ENCODE data around the gene FCSK. TPM values are rescaled to one million over a fixed set of nuclear protein-coding genes. Genes with fewer than 3 reads are reported as not detected.

FCSK gene
- total and polyA plus RNA-seq, 10 of the 15 experiments (the other 5 are each of a cell fraction or from before 2014, with no cell fraction given) = 0.60 to 17.6 (median 7.4) TPM

- TF ChIP-seq SUPT20H (IDR thresholded peaks at IDR 0.05; ENCODE audit: borderline replicate concordance, control insufficient read depth, low read depth, low read length) = no peak
- TF ChIP-seq CHD2 (IDR thresholded peaks at IDR 0.05; ENCODE audit: borderline replicate concordance, low read depth, low read length) = no peak
- TF ChIP-seq NBN (IDR thresholded peaks at IDR 0.05) = no peak
- no peak for TF ChIP-seq ASH2L (IDR thresholded peaks at IDR 0.05; ENCODE audit: borderline replicate concordance, low read depth)
- TF ChIP-seq KAT2A (conservative IDR thresholded peaks at IDR 0.05; ENCODE audit: control insufficient read depth, low read depth, low read length) = no peak
- no peak for TF ChIP-seq RAD51 (IDR thresholded peaks at IDR 0.05)
Observed at GRCh38 chr16:70467608-70468007, 13.2 kb downstream of the FCSK start (continued).

GRCh38 chr16:70468776-70469525 is 14.6 kb downstream of the FCSK start:
- Histone ChIP-seq H3K27me3 (replicated peaks in 1 of 2; ENCODE audit: control insufficient read depth in 2 of 2, insufficient read depth in 2 of 2, low read length in 1 of 2) (no peaks in the 10 kb centered on the region), H4K20me1 (ENCODE audit: control insufficient read depth, insufficient read depth) (no peaks in the 10 kb centered on the region), H3K27ac (ENCODE audit: control insufficient read depth, insufficient read depth) (no peak overlapping the region), H3K9ac (ENCODE audit: control insufficient read depth, insufficient read depth, low read length) (no peak overlapping the region), H2AFZ (ENCODE audit: control insufficient read depth, low read depth, low read length) (no peak overlapping the region), H3K4me1 (ENCODE audit: control insufficient read depth, insufficient read depth, low read length) (no peaks in the 10 kb centered on the region), H3K36me3 (ENCODE audit: control insufficient read depth in 2 of 2, insufficient read depth in 2 of 2, low read length in 1 of 2) (no peaks in the 10 kb centered on the region; a peak in 1 of 4 replicates), H3K9me3 (replicated peaks; ENCODE audit: control insufficient read depth, insufficient read depth, low read length) (no peaks in the 10 kb centered on the region), H3K4me3 (no peak overlapping the region), H3K79me2 (ENCODE audit: control insufficient read depth, insufficient read depth, low read length) (no peaks in the 10 kb centered on the region), H3K4me2 (ENCODE audit: control insufficient read depth, insufficient read depth) (no peak overlapping the region)
- intact Hi-C loops (cut with micrococcal nuclease; ENCODE audit: unreplicated experiment) (no loop called here), in situ Hi-C loops (cut with MboI) (loop anchor here (5.0 kb wide), 1 partner anchor 82 kb away; no protein-coding TSS in a partner anchor)
- ChIA-PET CTCF (interaction anchor here (1.0 kb wide), 1 partner anchor 14 kb away, joined by 3 read pairs; no protein-coding TSS in a partner anchor), POLR2A (interaction anchor here (1.8 kb wide), 1 partner anchor 88 kb away, joined by 5 read pairs; no protein-coding TSS in a partner anchor), SMC1A (ENCODE audit: uncharacterized antibody, unreplicated experiment) (interaction anchor here (0.9 kb wide), 2 partner anchors 14 to 61 kb away, joined by 3 read pairs; no protein-coding TSS in a partner anchor), RAD21 (ENCODE audit: unreplicated experiment) (no interaction called here)
- no peak for FAIRE-seq
- ATAC-seq = no peak
- WGBS (ENCODE audit: insufficient coverage, insufficient replicate concordance, low lambda C conversion rate, missing lambda C conversion rate) = 86% methylated on average over 16 of the region's 16 CpGs
- BruUV-seq (replicated peaks) = no TSS peak
- DNase-seq (ENCODE audit: low read depth, low spot score) = no peak
- TF ChIP-seq POLR2AphosphoS2 (IDR thresholded peaks at IDR 0.05; ENCODE audit: low read depth, low read length) (no peak), GABPA (IDR thresholded peaks at IDR 0.05; ENCODE audit: low read depth) (no peak), RUNX3 (IDR thresholded peaks at IDR 0.05; ENCODE audit: low read length) (no peak), CREM (IDR thresholded peaks at IDR 0.05; ENCODE audit: low read depth) (no peak), CBX5 (IDR thresholded peaks at IDR 0.05; ENCODE audit: low read depth) (no peak), MXI1 (IDR thresholded peaks at IDR 0.05; ENCODE audit: low read depth, low read length) (no peak)
- TF ChIP-seq, protein P1, sequence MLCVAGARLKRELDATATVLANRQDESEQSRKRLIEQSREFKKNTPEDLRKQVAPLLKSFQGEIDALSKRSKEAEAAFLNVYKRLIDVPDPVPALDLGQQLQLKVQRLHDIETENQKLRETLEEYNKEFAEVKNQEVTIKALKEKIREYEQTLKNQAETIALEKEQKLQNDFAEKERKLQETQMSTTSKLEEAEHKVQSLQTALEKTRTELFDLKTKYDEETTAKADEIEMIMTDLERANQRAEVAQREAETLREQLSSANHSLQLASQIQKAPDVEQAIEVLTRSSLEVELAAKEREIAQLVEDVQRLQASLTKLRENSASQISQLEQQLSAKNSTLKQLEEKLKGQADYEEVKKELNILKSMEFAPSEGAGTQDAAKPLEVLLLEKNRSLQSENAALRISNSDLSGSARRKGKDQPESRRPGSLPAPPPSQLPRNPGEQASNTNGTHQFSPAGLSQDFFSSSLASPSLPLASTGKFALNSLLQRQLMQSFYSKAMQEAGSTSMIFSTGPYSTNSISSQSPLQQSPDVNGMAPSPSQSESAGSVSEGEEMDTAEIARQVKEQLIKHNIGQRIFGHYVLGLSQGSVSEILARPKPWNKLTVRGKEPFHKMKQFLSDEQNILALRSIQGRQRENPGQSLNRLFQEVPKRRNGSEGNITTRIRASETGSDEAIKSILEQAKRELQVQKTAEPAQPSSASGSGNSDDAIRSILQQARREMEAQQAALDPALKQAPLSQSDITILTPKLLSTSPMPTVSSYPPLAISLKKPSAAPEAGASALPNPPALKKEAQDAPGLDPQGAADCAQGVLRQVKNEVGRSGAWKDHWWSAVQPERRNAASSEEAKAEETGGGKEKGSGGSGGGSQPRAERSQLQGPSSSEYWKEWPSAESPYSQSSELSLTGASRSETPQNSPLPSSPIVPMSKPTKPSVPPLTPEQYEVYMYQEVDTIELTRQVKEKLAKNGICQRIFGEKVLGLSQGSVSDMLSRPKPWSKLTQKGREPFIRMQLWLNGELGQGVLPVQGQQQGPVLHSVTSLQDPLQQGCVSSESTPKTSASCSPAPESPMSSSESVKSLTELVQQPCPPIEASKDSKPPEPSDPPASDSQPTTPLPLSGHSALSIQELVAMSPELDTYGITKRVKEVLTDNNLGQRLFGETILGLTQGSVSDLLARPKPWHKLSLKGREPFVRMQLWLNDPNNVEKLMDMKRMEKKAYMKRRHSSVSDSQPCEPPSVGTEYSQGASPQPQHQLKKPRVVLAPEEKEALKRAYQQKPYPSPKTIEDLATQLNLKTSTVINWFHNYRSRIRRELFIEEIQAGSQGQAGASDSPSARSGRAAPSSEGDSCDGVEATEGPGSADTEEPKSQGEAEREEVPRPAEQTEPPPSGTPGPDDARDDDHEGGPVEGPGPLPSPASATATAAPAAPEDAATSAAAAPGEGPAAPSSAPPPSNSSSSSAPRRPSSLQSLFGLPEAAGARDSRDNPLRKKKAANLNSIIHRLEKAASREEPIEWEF (IDR thresholded peaks at IDR 0.05; ENCODE audit: insufficient replicate concordance, low read depth, low read length) = no peak
- TF ChIP-seq, protein P2, sequence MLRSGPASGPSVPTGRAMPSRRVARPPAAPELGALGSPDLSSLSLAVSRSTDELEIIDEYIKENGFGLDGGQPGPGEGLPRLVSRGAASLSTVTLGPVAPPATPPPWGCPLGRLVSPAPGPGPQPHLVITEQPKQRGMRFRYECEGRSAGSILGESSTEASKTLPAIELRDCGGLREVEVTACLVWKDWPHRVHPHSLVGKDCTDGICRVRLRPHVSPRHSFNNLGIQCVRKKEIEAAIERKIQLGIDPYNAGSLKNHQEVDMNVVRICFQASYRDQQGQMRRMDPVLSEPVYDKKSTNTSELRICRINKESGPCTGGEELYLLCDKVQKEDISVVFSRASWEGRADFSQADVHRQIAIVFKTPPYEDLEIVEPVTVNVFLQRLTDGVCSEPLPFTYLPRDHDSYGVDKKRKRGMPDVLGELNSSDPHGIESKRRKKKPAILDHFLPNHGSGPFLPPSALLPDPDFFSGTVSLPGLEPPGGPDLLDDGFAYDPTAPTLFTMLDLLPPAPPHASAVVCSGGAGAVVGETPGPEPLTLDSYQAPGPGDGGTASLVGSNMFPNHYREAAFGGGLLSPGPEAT (IDR thresholded peaks at IDR 0.05; ENCODE audit: low read depth) = no peak
